Stimulated activated memory B cell treated with anti-CD40 and anti-IgM and Interleukin-4, amounts not matched to agents 10 μg/mL and 1 μg/mL and 100 μg/mL, for 72 hours (primary cell): ENCODE data around the gene OCRL.

Experiments used
- ATAC-seq: fragments of 150-1000 bp; cut with Tn5 transposase; 2 replicates; pipeline ENCODE4 v1.10.0; 2021
- H3K27ac Mint-ChIP-seq: one replicate; pipeline ENCODE4 v1.8.0; 2022; ENCODE audit warnings: mild to moderate bottlenecking, mixed read lengths
- H3K27me3 Mint-ChIP-seq: one replicate; pipeline ENCODE4 v1.8.0; 2022; ENCODE audit warnings: mixed read lengths
- H3K36me3 Mint-ChIP-seq: one replicate; pipeline ENCODE4 v1.8.0; 2022; ENCODE audit warnings: mixed read lengths
- H3K4me1 Mint-ChIP-seq: one replicate; pipeline ENCODE4 v1.8.0; 2022; ENCODE audit warnings: mixed read lengths
- H3K4me3 Mint-ChIP-seq: one replicate; pipeline ENCODE4 v1.8.0; 2022; ENCODE audit warnings: mild to moderate bottlenecking, moderate library complexity, mixed read lengths
- H3K9me3 Mint-ChIP-seq: one replicate; pipeline ENCODE4 v1.8.0; 2022; ENCODE audit warnings: mixed read lengths

The OCRL gene

GRCh38 chrX:129593137-129593536 is 53.1 kb downstream of the OCRL start:
- no peak overlapping the region for H3K4me3 Mint-ChIP-seq
- no peak overlapping the region for H3K27ac Mint-ChIP-seq
- no peaks in the 10 kb centered on the region for H3K27me3 Mint-ChIP-seq
- H3K36me3 Mint-ChIP-seq, result peaks cover 16% of the 10 kb centered on the region
- no peaks in the 10 kb centered on the region for H3K9me3 Mint-ChIP-seq
- no peak for ATAC-seq
- no peaks in the 10 kb centered on the region for H3K4me1 Mint-ChIP-seq

GRCh38 chrX:129594781-129595180 is 54.7 kb downstream of the OCRL start:
- Mint-ChIP-seq H3K4me3 (no peak overlapping the region), H3K36me3 (peaks cover 12% of the 10 kb centered on the region), H3K4me1 (no peaks in the 10 kb centered on the region), H3K27me3 (no peaks in the 10 kb centered on the region), H3K27ac (no peak overlapping the region), H3K9me3 (no peaks in the 10 kb centered on the region)
- no peak for ATAC-seq

GRCh38 chrX:129596077-129596476 is 56.0 kb downstream of the OCRL start:
- Mint-ChIP-seq H3K27me3 (no peaks in the 10 kb centered on the region), H3K36me3 (peaks cover 7% of the 10 kb centered on the region), H3K27ac (no peak overlapping the region), H3K9me3 (no peaks in the 10 kb centered on the region), H3K4me1 (no peaks in the 10 kb centered on the region), H3K4me3 (no peak overlapping the region)
- no peak for ATAC-seq

- Mint-ChIP-seq H3K27ac (no peak overlapping the region), H3K36me3 (peaks cover 7% of the 10 kb centered on the region), H3K4me3 (no peak overlapping the region), H3K9me3 (no peaks in the 10 kb centered on the region), H3K4me1 (peaks cover 5% of the 10 kb centered on the region), H3K27me3 (no peaks in the 10 kb centered on the region)
- ATAC-seq, result no peak
These were observed 57.8 kb downstream of the OCRL start for GRCh38 chrX:129597905-129598304.

DNA sequence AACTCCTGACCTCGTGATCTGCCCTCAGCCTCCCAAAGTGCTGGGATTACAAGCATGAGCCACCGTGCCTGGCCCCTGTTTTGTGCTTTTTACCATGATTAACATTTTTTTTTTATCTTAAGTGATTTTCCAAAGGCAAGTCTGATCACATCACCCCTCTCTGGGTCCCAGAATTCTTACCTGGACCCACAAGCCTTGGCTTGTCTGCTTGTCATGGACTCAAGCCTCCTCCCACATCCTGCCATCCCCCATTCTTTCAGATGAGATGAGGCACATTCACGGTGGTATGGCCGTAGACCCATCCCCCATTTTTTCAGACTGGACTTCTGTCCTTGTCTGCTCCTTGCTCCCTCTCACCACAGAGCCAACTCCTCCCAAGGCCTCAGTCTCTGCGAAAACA is 59.4 kb downstream of the OCRL start:
- H3K9me3 Mint-ChIP-seq, result no peaks in the 10 kb centered on the region
- H3K27ac Mint-ChIP-seq, result no peak overlapping the region
- peaks cover 13% of the 10 kb centered on the region for H3K4me1 Mint-ChIP-seq
- H3K27me3 Mint-ChIP-seq, result no peaks in the 10 kb centered on the region
- no peak for ATAC-seq
- no peak overlapping the region for H3K4me3 Mint-ChIP-seq
- peaks cover 7% of the 10 kb centered on the region for H3K36me3 Mint-ChIP-seq

DNA sequence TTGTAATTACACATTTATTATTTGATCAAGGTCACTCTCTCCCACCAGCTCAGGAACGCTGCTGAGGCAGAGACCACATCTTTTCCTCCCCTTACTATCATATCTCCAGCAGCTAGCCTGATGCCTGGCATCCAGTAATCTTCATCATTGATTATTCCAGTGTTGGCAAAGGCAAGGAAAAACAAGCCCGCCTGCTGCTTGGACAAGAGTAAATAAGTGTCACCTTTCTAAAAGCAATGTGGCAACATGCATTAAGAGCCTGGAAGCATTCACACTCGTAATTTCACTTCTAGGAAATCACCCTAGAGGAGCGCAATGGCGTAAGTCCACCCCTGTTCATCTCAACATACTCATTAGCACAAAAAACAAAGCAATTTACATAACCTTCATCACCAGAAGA is 59.9 kb downstream of the OCRL start:
- no peaks in the 10 kb centered on the region for H3K27me3 Mint-ChIP-seq
- ATAC-seq, result no peak
- H3K27ac Mint-ChIP-seq, result no peak overlapping the region
- H3K9me3 Mint-ChIP-seq, result no peaks in the 10 kb centered on the region
- no peak overlapping the region for H3K4me3 Mint-ChIP-seq
- peaks cover 13% of the 10 kb centered on the region for H3K4me1 Mint-ChIP-seq
- H3K36me3 Mint-ChIP-seq, result peaks cover 7% of the 10 kb centered on the region

DNA sequence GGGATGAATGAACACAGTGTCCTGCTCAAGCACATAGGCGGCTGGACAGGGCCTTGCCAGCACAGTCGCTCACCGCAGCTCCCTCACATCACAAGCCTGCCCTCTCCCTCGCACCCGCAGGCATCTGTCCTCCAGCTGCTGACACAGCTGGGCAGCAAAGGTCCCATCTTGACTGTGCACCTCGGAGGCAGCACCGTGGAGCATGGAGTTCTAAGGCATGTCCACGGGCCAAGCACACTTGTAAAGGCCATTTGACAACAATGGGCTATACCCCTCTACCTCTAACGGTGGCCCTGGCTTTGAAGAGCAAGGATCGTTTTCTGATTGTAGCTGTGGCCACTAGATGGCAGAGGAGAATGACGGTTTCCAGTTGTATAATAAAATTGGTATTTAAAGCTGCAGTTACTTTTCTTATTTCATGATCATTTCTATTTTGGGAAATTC is 60.9 kb downstream of the OCRL start:
- no peaks in the 10 kb centered on the region for H3K9me3 Mint-ChIP-seq
- H3K27ac Mint-ChIP-seq, result no peak overlapping the region
- ATAC-seq, result no peak

GRCh38 chrX:129606918-129607317 is 66.9 kb downstream of the OCRL start:
- Mint-ChIP-seq H3K27me3 (no peaks in the 10 kb centered on the region), H3K4me3 (no peak overlapping the region), H3K27ac (no peak overlapping the region), H3K4me1 (peaks cover 18% of the 10 kb centered on the region), H3K36me3 (no peaks in the 10 kb centered on the region), H3K9me3 (no peaks in the 10 kb centered on the region)
- no peak for ATAC-seq

More for the DNA sequence above, 60.9 kb downstream of the OCRL start:
- Mint-ChIP-seq H3K36me3 (peaks cover 7% of the 10 kb centered on the region), H3K27me3 (no peaks in the 10 kb centered on the region), H3K4me3 (no peak overlapping the region), H3K4me1 (peaks cover 18% of the 10 kb centered on the region)

GRCh38 chrX:129608496-129608895 is 68.4 kb downstream of the OCRL start:
- Mint-ChIP-seq H3K36me3 (no peaks in the 10 kb centered on the region), H3K4me1 (peaks cover 12% of the 10 kb centered on the region), H3K4me3 (no peak overlapping the region), H3K9me3 (no peaks in the 10 kb centered on the region), H3K27me3 (no peaks in the 10 kb centered on the region), H3K27ac (no peak overlapping the region)
- ATAC-seq, result no peak

- Mint-ChIP-seq H3K27ac (no peak overlapping the region), H3K27me3 (no peaks in the 10 kb centered on the region), H3K4me3 (no peak overlapping the region), H3K4me1 (peaks cover 5% of the 10 kb centered on the region), H3K36me3 (no peaks in the 10 kb centered on the region), H3K9me3 (no peaks in the 10 kb centered on the region)
- no peak for ATAC-seq
These were observed 69.3 kb downstream of the OCRL start for GRCh38 chrX:129609395-129609794.

DNA sequence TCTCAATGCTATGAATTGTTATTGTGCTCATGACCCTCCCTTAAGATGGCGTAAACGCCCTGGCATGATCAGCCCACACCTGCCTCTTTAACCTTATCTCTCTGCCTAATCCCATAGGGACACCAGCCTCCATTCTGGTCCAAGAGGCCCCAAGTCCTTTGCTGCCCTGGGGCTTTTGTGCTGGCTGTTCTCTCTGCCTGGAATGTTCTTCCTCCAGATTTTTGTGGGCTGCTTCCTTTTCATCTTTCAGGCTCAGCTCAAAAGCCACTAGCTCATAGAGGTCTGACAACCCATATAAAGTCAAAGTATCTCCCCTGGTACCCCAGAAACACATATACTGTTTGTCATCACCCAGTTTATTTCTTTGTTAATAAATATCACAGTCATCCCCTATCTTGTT is 72.3 kb downstream of the OCRL start:
- Mint-ChIP-seq H3K27ac (no peak overlapping the region), H3K9me3 (no peaks in the 10 kb centered on the region), H3K4me1 (no peaks in the 10 kb centered on the region), H3K36me3 (no peaks in the 10 kb centered on the region), H3K4me3 (no peak overlapping the region), H3K27me3 (no peaks in the 10 kb centered on the region)
- no peak for ATAC-seq

GRCh38 chrX:129613596-129613995 is 73.5 kb downstream of the OCRL start:
- Mint-ChIP-seq H3K4me1 (no peaks in the 10 kb centered on the region), H3K27me3 (no peaks in the 10 kb centered on the region), H3K27ac (no peak overlapping the region), H3K4me3 (no peak overlapping the region), H3K9me3 (no peaks in the 10 kb centered on the region), H3K36me3 (no peaks in the 10 kb centered on the region)
- no peak for ATAC-seq

- H3K36me3 Mint-ChIP-seq, result no peaks in the 10 kb centered on the region
- H3K4me1 Mint-ChIP-seq, result no peaks in the 10 kb centered on the region
- H3K27ac Mint-ChIP-seq, result no peak overlapping the region
- no peaks in the 10 kb centered on the region for H3K27me3 Mint-ChIP-seq
- H3K9me3 Mint-ChIP-seq, result no peaks in the 10 kb centered on the region
- H3K4me3 Mint-ChIP-seq, result no peak overlapping the region
- ATAC-seq, result no peak
These were observed 74.6 kb downstream of the OCRL start for GRCh38 chrX:129614481-129615255.

DNA sequence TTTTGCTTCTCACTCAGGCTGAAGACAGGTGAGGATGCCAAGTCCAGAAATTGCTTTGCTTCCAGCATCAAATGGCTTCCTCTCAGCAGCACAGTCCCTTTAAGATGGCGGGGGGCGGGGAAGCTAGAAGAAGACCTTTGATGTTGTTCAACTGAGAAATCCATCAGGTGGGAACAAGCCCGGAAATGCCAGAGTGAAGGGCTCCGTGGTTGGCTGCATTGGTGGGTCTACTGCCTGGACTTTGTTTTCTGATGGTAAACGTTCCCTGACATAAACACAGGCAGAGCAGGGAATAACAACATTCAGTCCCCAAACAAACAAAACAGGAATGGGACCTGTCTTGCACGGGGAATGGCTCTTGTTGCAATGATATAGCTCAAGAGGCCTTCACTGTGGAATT is 77.4 kb downstream of the OCRL start:
- H3K27ac Mint-ChIP-seq, result no peak overlapping the region
- H3K9me3 Mint-ChIP-seq, result no peaks in the 10 kb centered on the region
- no peaks in the 10 kb centered on the region for H3K36me3 Mint-ChIP-seq
- no peaks in the 10 kb centered on the region for H3K4me1 Mint-ChIP-seq
- H3K27me3 Mint-ChIP-seq, result no peaks in the 10 kb centered on the region
- no peak for ATAC-seq
- no peak overlapping the region for H3K4me3 Mint-ChIP-seq

DNA sequence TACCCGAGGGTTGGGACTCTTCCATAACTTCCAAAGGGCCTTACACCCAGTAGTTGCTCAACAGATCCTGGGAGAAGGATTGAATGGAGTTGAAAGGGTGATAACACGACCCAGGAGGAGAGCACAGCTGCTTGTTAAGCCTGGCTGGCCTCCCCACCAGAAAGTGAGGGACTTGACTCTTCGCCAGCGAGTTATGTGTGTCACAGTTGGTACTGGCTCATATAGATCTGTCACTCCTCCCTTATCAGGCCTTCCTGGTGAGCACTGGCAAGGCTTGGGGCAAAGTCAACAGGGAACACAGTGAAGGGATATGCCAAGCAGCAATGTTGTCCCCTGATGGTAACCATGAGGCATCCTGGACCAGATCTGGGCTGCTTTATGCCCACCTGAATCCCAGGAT is 78.9 kb downstream of the OCRL start:
- no peaks in the 10 kb centered on the region for H3K36me3 Mint-ChIP-seq
- H3K27ac Mint-ChIP-seq, result no peak overlapping the region
- no peak for ATAC-seq
- H3K4me1 Mint-ChIP-seq, result no peaks in the 10 kb centered on the region
- H3K27me3 Mint-ChIP-seq, result peaks cover 10% of the 10 kb centered on the region
- H3K4me3 Mint-ChIP-seq, result no peak overlapping the region
- H3K9me3 Mint-ChIP-seq, result no peaks in the 10 kb centered on the region

- no peak overlapping the region for H3K27ac Mint-ChIP-seq
- H3K4me1 Mint-ChIP-seq, result no peaks in the 10 kb centered on the region
- H3K4me3 Mint-ChIP-seq, result no peak overlapping the region
- H3K27me3 Mint-ChIP-seq, result peaks cover 13% of the 10 kb centered on the region
- no peaks in the 10 kb centered on the region for H3K9me3 Mint-ChIP-seq
- ATAC-seq, result no peak
- no peaks in the 10 kb centered on the region for H3K36me3 Mint-ChIP-seq
These were observed 82.8 kb downstream of the OCRL start for GRCh38 chrX:129622757-129623301.
